Hepatocyte (in vitro differentiated cells): ENCODE data around the gene HPS4.

Source experiments
- EZH2 ChIP-seq: fragments of 200-600 bp; sonication (generic); IDR thresholded peaks from 2 replicates; pipeline ENCODE4 v1.6.1; 2016; ENCODE audit warnings: antibody characterized with exemption, mild to moderate bottlenecking, borderline replicate concordance
- EZH2phosphoT487 ChIP-seq: fragments of 200-600 bp; sonication (generic); IDR thresholded peaks from one replicate; pipeline ENCODE4 v1.6.1; 2018; ENCODE audit warnings: antibody characterized with exemption, mild to moderate bottlenecking, low read depth, moderate library complexity; ENCODE audit not compliant: unreplicated experiment, severe bottlenecking
- TF ChIP-seq, protein P1 (sequence below): fragments of 200-600 bp; sonication (generic); IDR thresholded peaks from 2 replicates; pipeline ENCODE4 v1.5.1; 2016; ENCODE audit warnings: antibody characterized with exemption, mild to moderate bottlenecking; ENCODE audit not compliant: poor library complexity

DNA sequence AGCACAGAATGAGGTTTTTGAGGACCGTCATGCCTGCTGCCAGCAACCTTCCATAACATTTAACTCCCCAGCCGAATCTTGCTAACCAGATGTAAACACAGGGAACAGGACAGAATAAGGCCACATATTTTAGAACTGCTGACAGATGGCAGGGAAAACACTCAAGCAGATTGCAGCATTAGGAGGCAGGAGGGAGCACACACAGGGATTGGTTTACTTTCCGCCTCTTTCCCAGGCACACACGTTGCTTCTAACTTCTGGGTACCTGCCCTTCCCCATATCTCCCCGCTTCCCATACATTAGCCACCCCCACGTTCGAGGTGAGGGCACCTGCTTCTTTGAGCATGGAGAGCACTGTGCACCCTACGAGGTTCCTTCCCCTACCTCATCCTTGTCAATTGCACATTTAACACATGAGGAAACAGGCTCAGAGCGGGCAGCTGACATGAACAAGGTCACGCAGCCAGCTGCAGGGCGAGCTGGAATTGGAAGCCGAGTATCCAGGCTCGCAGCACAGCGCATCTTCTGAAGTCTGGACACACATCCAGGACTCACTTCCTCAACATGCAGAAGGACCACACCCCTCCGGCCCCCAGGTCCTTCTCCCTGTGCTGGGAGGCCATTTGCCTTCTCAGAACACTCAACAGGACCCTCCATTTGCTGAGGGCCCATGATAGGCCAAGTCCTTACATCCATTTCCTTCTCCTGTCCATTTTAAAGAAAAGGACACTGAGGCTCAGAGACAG, 35.8 kb downstream of the HPS4 start:
- TF ChIP-seq, protein P1, sequence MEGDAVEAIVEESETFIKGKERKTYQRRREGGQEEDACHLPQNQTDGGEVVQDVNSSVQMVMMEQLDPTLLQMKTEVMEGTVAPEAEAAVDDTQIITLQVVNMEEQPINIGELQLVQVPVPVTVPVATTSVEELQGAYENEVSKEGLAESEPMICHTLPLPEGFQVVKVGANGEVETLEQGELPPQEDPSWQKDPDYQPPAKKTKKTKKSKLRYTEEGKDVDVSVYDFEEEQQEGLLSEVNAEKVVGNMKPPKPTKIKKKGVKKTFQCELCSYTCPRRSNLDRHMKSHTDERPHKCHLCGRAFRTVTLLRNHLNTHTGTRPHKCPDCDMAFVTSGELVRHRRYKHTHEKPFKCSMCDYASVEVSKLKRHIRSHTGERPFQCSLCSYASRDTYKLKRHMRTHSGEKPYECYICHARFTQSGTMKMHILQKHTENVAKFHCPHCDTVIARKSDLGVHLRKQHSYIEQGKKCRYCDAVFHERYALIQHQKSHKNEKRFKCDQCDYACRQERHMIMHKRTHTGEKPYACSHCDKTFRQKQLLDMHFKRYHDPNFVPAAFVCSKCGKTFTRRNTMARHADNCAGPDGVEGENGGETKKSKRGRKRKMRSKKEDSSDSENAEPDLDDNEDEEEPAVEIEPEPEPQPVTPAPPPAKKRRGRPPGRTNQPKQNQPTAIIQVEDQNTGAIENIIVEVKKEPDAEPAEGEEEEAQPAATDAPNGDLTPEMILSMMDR, result no peak
- no peak for TF ChIP-seq EZH2
- TF ChIP-seq EZH2phosphoT487, result no peak
